Natural killer cell (primary cell): ENCODE results near the gene CBFA2T3. TPM values are rescaled to one million over a fixed set of nuclear protein-coding genes. Genes with fewer than 3 reads are reported as not detected.
"Not testable (repeated sequence)": the region's sequence is repeated elsewhere in the genome, so short reads cannot be mapped to it uniquely, and the experiment has no call there.

ENCODE experiments used
- ATAC-seq, 3 donors: fragments of 150-1000 bp in 2 of 3; fragments of 200-7000 bp in 1 of 3; cut with Tn5 transposase; 1 replicate in 1 of 3; 2 replicates in 2 of 3; pipeline ENCODE4 v1.10.0; 2021; ENCODE audit warnings: mild to moderate bottlenecking in 2 of 3, moderate library complexity in 2 of 3
- DNase-seq, 2 donors: peaks; one replicate each; pipeline versions ENCODE4 v3.0.0 to v3.0.0-alpha.2; 2013 to 2021; ENCODE audit warnings: mixed read lengths in 1 of 2
- H3K27ac ChIP-seq: one replicate; pipeline ENCODE4 v1.5.1; 2013; ENCODE audit warnings: mild to moderate bottlenecking, low read length
- H3K27me3 ChIP-seq: one replicate; pipeline ENCODE4 v1.6.1; 2013; ENCODE audit warnings: low read length; ENCODE audit not compliant: control insufficient read depth, insufficient read depth
- H3K36me3 ChIP-seq: one replicate; pipeline ENCODE4 v1.6.1; 2013; ENCODE audit warnings: low read length; ENCODE audit not compliant: control insufficient read depth, insufficient read depth
- H3K4me1 ChIP-seq: one replicate; pipeline ENCODE4 v1.6.1; 2013; ENCODE audit warnings: low read length; ENCODE audit not compliant: control insufficient read depth, insufficient read depth
- H3K4me3 ChIP-seq: one replicate; pipeline ENCODE4 v1.5.1; 2013; ENCODE audit warnings: low read length
- H3K9me3 ChIP-seq: one replicate; pipeline ENCODE4 v1.6.1; 2013; ENCODE audit warnings: low read length; ENCODE audit not compliant: control insufficient read depth, insufficient read depth
- H3K27ac Mint-ChIP-seq, 2 donors: one replicate each; pipeline ENCODE4 v1.8.0; 2022; ENCODE audit warnings: mild to moderate bottlenecking in 2 of 2, mixed read lengths in 2 of 2, moderate library complexity in 1 of 2
- H3K27me3 Mint-ChIP-seq, 2 donors: one replicate each; pipeline ENCODE4 v1.8.0; 2022; ENCODE audit warnings: low read depth in 2 of 2, mixed read lengths in 2 of 2
- H3K36me3 Mint-ChIP-seq: one replicate; pipeline ENCODE4 v1.8.0; 2022; ENCODE audit warnings: mixed read lengths
- H3K4me1 Mint-ChIP-seq, 2 donors: one replicate each; pipeline ENCODE4 v1.8.0; 2022; ENCODE audit warnings: mixed read lengths in 2 of 2
- H3K4me3 Mint-ChIP-seq: one replicate; pipeline ENCODE4 v1.8.0; 2022; ENCODE audit warnings: mild to moderate bottlenecking, moderate library complexity, mixed read lengths
- H3K9me3 Mint-ChIP-seq, 2 donors: one replicate each; pipeline ENCODE4 v1.8.0; 2022; ENCODE audit warnings: mixed read lengths in 2 of 2
- CTCF ChIP-seq: fragments of 200-600 bp; IDR thresholded peaks from one replicate; pipeline ENCODE4 v1.8.0; 2022; ENCODE audit warnings: antibody characterized with exemption
- WGBS: methylation state at CpG from one replicate; pipeline ENCODE4 v1.1.7; 2013; ENCODE audit warnings: missing lambda C conversion rate; ENCODE audit not compliant: insufficient coverage; 5-methylcytosine and 5-hydroxymethylcytosine counted together
- intact Hi-C: fragments of 100-400 bp; cut with micrococcal nuclease; formaldehyde crosslinking; loops from one replicate; pipeline ENCODE4 v1.14.2; 2022
- total RNA-seq, 4 donors: library from RNA; stranded (reverse); fragments of 120-200 nt in 1 of 4; gene quantifications; one replicate each; pipeline versions ENCODE4 v1.2.3 to v1.2.4, GENCODE V29; 2013 to 2022

Gene CBFA2T3
- total RNA-seq, 3 donors from 2014 or later (not counting 1 experiment from before 2014, with no cell fraction given): 2.5 to 7.8 (median 4.2) TPM

GRCh38 chr16:89019511-89019910, 42.5 kb upstream of the CBFA2T3 start:
- Mint-ChIP-seq H3K4me3 (no peak overlapping the region), H3K9me3 (no peaks in the 10 kb centered on the region), H3K27ac (no peak overlapping the region), H3K4me1 (peaks cover 0 to 12% of the 10 kb centered on the region in 2 donors), H3K36me3 (no peaks in the 10 kb centered on the region), H3K27me3 (peaks cover 0 to 4% of the 10 kb centered on the region in 2 donors)
- TF ChIP-seq CTCF: no peak
- ATAC-seq: no peak
- no peak for DNase-seq
- Histone ChIP-seq H3K4me3 (no peak overlapping the region), H3K4me1 (peaks cover 6% of the 10 kb centered on the region), H3K27ac (no peak overlapping the region), H3K27me3 (no peaks in the 10 kb centered on the region), H3K9me3 (no peaks in the 10 kb centered on the region), H3K36me3 (no peaks in the 10 kb centered on the region)
- intact Hi-C loops: no loop called here
- WGBS: 95% methylated on average over 16 of the region's 16 CpGs

- no peaks in the 10 kb centered on the region for H3K9me3 ChIP-seq
- no peaks in the 10 kb centered on the region for H3K36me3 Mint-ChIP-seq
- H3K27me3 Mint-ChIP-seq: peaks cover 0 to 4% of the 10 kb centered on the region in 2 donors
- H3K27me3 ChIP-seq: no peaks in the 10 kb centered on the region
- no peaks in the 10 kb centered on the region for H3K36me3 ChIP-seq
- H3K4me1 ChIP-seq: peaks cover 6% of the 10 kb centered on the region
- WGBS: 87% methylated on average over 19 of the region's 20 CpGs
- no peak overlapping the region for H3K27ac ChIP-seq
- ATAC-seq (no peak), DNase-seq (no peak)
- peaks cover 0 to 12% of the 10 kb centered on the region in 2 donors for H3K4me1 Mint-ChIP-seq
- H3K4me3 Mint-ChIP-seq: no peak overlapping the region
- no peaks in the 10 kb centered on the region for H3K9me3 Mint-ChIP-seq
- TF ChIP-seq CTCF: no peak
- no peak overlapping the region for H3K4me3 ChIP-seq
- intact Hi-C loops: no loop called here
- no peak overlapping the region for H3K27ac Mint-ChIP-seq
Observed at GRCh38 chr16:89018282-89019158, 41.5 kb upstream of the CBFA2T3 start.

- Histone ChIP-seq H3K36me3 (no peaks in the 10 kb centered on the region), H3K9me3 (no peaks in the 10 kb centered on the region), H3K4me1 (peaks cover 6% of the 10 kb centered on the region), H3K27me3 (no peaks in the 10 kb centered on the region), H3K27ac (no peak overlapping the region), H3K4me3 (no peak overlapping the region)
- H3K27ac Mint-ChIP-seq: no peak overlapping the region
- no peaks in the 10 kb centered on the region for H3K9me3 Mint-ChIP-seq
- peaks cover 4 to 6% of the 10 kb centered on the region in 2 donors for H3K27me3 Mint-ChIP-seq
- WGBS: 86% methylated on average over 25 of the region's 25 CpGs
- H3K4me3 Mint-ChIP-seq: no peak overlapping the region
- intact Hi-C loops: no loop called here
- TF ChIP-seq CTCF: no peak
- H3K36me3 Mint-ChIP-seq: no peaks in the 10 kb centered on the region
- ATAC-seq (no peak), DNase-seq (no peak)
- peaks cover 0 to 7% of the 10 kb centered on the region in 2 donors for H3K4me1 Mint-ChIP-seq
Observed at GRCh38 chr16:89017543-89018281, 40.7 kb upstream of the CBFA2T3 start.

- intact Hi-C loops, H3K4me1 Mint-ChIP-seq, H3K36me3 Mint-ChIP-seq, H3K27ac Mint-ChIP-seq, H3K36me3 ChIP-seq, H3K4me3 ChIP-seq, H3K4me1 ChIP-seq, DNase-seq, H3K4me3 Mint-ChIP-seq, H3K9me3 Mint-ChIP-seq, H3K27me3 Mint-ChIP-seq, H3K27ac ChIP-seq, H3K27me3 ChIP-seq, H3K9me3 ChIP-seq, ATAC-seq: not testable (repeated sequence)
- WGBS: 95% methylated on average over 10 of the region's 10 CpGs
Observed at GRCh38 chr16:89016561-89016960, 39.6 kb upstream of the CBFA2T3 start.
